Coronary artery (tissue), 2 donors: ENCODE results near the gene VPS4A.

ENCODE experiments used
- DNase-seq: peaks from one replicate; pipeline ENCODE4 v3.0.0-alpha.2; 2017; ENCODE audit warnings: low spot score
- H3K27ac ChIP-seq, 2 donors: fragments of 200-600 bp; sonication (generic); one replicate each; pipeline ENCODE4 v1.5.1; 2016 to 2019
- H3K4me3 ChIP-seq: fragments of 200-600 bp; sonication (generic); 2 replicates; pipeline ENCODE4 v1.5.1; 2016; ENCODE audit warnings: mild to moderate bottlenecking, moderate library complexity
- CTCF ChIP-seq: fragments of 200-600 bp; sonication (generic); IDR thresholded peaks from one replicate; pipeline ENCODE4 v1.5.1; 2019; ENCODE audit warnings: antibody characterized with exemption

The VPS4A gene

DNA sequence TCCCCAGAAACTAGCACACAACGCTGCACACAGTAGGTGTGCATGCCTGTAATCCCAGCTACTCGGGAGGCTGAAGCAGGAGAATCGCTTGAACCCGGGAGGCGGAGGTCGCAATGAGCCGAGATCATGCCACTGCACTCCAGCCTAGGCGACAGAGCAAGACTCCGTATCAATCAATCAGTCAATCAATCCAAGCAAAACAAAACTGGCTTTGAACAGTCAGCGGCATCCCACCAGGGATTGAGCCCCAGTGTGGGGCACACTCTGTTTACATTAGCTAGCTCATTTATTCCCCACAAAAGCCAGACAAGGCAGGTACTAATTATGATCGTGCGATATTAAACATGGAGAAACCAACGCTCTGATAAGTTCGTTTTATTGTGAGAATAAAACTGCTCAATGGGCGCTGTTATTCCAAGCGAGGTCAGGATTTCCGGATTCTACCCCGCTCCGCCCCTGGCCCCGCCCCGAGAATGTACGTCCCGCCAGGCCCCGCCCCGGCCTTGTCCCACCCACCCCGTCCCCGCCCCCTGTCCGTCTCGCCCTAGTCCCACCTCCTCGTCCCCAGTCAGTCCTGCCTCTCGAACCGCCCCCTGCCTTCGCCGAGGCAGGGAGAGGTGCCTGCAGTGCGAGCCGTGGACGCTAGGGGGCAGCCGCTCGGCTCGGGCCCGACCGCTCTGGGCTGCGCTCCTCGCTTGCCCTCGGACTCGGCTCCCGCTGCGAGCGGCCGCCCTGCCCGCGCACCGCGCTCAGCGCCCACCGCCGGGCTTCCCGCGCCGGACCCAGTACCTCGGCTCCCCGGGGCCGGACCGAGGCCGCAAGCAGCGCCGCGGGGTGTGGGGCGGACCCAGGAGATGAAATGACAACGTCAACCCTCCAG, at the start of gene VPS4A:
TSS of gene VPS4A (plus strand) at position 698 of the 880 bp plus-strand sequence. CDS start at position 860, 162 bp downstream.
- Histone ChIP-seq H3K27ac (peak within 1 kb of the TSS; percentile 75 to 96), H3K4me3 (peak within 1 kb of the TSS; percentile 100)
- DNase-seq, result peak; percentile 97
- TF ChIP-seq CTCF, result peak; percentile 94

DNA sequence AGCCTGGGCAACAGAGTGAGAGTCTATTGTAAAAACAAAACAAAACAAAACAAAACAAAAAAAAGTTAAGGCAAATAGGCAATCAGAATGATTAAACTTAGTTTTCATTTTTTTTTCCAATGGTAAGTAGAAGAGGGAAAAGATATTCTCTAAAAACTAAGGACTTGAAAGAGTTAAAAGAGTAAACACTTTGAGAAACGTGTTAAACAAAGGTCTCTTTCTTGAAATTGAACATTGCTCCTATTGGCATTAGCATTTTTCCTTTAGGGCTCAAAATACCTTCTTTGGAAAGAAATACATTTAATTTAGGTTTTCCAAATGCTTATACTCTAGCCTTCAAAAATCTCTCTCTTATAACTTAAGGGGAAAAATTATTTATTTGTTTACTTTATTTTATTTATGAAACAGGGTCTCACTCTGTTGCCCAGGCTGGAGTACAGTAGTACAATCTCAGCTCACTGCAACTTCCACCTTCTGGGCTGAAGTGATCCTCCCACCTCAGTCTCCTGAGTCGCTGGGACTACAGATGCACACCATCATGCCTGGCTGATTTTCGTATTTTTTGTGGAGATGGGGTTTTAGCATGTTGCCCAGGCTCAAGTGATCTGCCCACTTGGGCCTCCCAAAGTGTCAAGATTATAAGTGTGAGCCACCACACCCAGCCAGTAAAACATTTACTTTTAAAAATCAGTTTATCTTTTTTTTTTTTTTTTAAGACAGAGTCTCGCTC, 44.7 kb upstream of the VPS4A start:
- no peak for DNase-seq
- Histone ChIP-seq H3K27ac (no peak overlapping the region), H3K4me3 (no peak overlapping the region)
- TF ChIP-seq CTCF, result no peak

DNA sequence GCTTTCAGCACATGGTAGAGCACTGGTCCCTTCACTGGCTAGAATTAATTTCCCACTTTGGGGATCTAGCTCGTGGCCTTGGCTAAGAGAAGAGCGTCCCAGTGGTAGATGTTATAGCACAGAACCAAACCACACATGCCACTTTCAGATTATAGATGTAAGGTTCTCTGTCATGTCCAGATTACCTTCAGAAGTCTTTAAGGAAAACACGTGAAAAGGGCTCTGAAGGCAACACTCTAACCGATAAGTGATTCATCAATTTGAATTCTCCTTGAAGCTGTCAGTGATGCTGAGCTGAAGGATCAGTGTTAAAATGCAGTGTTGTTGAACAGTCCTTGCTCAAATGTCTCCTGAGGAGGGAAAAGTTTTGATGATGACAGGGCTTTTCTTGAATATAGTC, 43.5 kb upstream of the VPS4A start:
- no peak for TF ChIP-seq CTCF
- Histone ChIP-seq H3K27ac (no peak overlapping the region), H3K4me3 (no peak overlapping the region)
- no peak for DNase-seq

DNA sequence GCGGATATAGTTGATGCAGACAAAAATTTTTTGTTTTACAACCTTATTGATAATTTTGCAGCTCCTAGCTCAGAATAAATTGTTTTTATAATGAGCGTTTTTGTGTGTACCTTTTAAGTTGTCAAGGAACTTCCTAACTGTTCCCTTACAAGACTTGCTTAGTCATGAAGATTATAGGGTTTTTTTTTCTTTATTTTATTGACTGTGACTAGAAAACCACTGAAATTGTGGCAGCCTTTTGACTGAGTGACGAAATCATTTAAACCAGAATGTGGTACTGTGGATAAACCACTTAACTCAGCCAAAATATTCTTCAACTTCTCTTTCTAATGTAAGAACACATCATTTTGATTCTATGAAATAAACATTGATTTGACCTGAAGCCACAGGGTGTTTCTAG, 40.8 kb upstream of the VPS4A start:
- no peak for DNase-seq
- no peak overlapping the region for H3K27ac ChIP-seq
- TF ChIP-seq CTCF, result no peak
- H3K4me3 ChIP-seq, result no peak overlapping the region

DNA sequence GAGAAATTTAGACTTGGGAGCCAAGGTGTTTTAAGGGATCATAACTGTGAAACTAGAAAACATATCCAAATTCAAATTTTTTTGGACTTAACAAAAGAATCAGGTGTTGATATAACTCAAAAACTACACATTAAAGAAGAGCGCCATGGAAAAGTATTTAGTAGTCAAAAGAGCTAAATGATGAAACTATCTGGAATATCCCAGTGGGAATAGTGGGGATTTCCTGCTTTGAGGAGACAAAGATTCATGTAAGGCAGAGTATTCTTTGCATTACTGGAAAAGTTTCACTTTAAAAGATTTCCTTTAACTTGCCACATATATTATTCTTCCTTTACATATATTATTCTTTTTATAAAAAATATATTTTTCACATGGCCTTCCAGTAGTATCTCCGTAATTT, 40.3 kb upstream of the VPS4A start:
- Histone ChIP-seq H3K4me3 (no peak overlapping the region), H3K27ac (no peak overlapping the region)
- no peak for DNase-seq
- TF ChIP-seq CTCF, result no peak

GRCh38 chr16:69273009-69273408, 38.1 kb upstream of the VPS4A start:
- no peak for DNase-seq
- TF ChIP-seq CTCF, result no peak
- H3K4me3 ChIP-seq, result no peak overlapping the region
- peak overlapping the region in 1 of 2 donors; percentile 3 for H3K27ac ChIP-seq
